Neuron (in vitro differentiated cells): Measurements from ENCODE around the gene MVK.

Source experiments
- H2AFZ ChIP-seq: one replicate; pipeline ENCODE4 v1.6.1; 2013; ENCODE audit warnings: low read depth, mild to moderate bottlenecking, inconsistent platforms, low read length, moderate library complexity
- H3K27me3 ChIP-seq: one replicate; pipeline ENCODE4 v1.6.1; 2013; ENCODE audit warnings: low read length; ENCODE audit not compliant: insufficient read depth
- H3K36me3 ChIP-seq: one replicate; pipeline ENCODE4 v1.6.1; 2013; ENCODE audit warnings: low read length; ENCODE audit not compliant: insufficient read depth
- H3K4me1 ChIP-seq: one replicate; pipeline ENCODE4 v1.6.1; 2013; ENCODE audit warnings: low read length; ENCODE audit not compliant: insufficient read depth
- H3K4me3 ChIP-seq: 2 replicates; pipeline ENCODE4 v1.5.1; 2013; ENCODE audit warnings: mild to moderate bottlenecking, low read length, moderate library complexity
- H3K9me3 ChIP-seq: one replicate; pipeline ENCODE4 v1.6.1; 2013; ENCODE audit warnings: low read length

The MVK gene

DNA sequence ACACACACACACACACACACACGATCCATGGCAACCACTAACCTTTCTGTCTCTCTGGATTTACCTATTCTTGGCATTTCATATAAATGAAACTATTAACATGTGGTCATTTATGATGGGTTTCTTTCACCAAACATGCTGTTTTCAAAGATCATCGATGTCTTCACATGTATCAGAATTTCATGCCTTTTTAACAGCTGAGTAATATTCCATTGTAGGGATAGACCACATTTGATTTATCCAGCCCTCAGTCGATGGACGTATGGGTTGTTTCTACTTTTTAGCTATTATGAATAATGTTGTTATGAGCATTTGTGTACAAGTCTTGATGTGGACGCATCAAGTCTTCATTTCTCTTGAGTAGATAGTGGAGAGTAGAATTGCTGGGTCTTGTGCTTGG lies 56.5 kb downstream of the MVK start:
- Histone ChIP-seq H3K9me3 (no peaks in the 10 kb centered on the region), H3K27me3 (peaks cover 3% of the 10 kb centered on the region)

DNA sequence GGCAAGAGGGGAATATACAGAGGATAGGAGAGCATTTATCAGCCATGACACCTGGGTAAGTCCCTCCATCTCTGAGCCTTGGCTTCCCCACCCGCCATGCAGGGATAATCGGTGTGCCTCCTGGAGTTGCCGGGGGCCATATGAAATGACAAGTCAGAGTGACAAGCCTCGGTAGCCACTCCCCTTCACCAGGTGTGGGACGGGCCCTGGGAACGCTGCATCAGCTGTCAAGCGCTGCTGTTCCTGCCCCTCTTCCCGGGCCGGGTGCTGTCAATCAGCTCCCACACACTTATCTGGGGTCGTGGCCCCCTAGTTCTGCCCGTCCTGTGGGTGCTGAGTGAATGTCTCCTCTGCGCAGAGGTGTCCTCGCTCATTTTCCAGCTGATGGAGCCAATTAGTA lies 57.2 kb downstream of the MVK start:
- no peaks in the 10 kb centered on the region for H3K9me3 ChIP-seq
- peaks cover 3% of the 10 kb centered on the region for H3K27me3 ChIP-seq
- no peak overlapping the region for H3K4me3 ChIP-seq
- H2AFZ ChIP-seq = no peak overlapping the region
- H3K4me1 ChIP-seq = no peaks in the 10 kb centered on the region
- H3K36me3 ChIP-seq = no peaks in the 10 kb centered on the region

More for the DNA sequence above, 56.5 kb downstream of the MVK start:
- no peaks in the 10 kb centered on the region for H3K36me3 ChIP-seq
- H3K4me1 ChIP-seq = no peaks in the 10 kb centered on the region
- no peak overlapping the region for H3K4me3 ChIP-seq
- H2AFZ ChIP-seq = no peak overlapping the region

DNA sequence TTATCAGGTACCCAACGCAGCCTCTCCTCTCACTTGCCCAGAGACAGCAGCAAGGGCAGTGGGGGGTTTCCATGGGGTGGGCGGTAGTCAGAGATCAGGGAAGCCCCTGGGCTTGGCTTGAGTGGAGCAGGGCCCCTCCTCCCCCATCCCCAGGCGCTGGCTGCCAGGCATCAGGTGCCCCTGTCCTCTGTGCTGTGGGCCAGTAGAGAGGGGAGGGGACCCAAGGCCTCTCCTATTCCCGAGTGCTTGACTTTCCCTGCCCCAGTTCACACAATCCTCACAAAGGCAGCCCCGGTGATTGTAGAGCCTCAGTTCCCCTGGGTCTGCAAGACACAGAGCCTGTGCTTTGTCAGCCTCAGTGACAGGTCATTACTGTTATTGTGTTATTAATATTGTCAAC lies 57.7 kb downstream of the MVK start:
- no peaks in the 10 kb centered on the region for H3K36me3 ChIP-seq
- peaks cover 3% of the 10 kb centered on the region for H3K27me3 ChIP-seq
- no peak overlapping the region for H2AFZ ChIP-seq
- no peak overlapping the region for H3K4me3 ChIP-seq
- H3K9me3 ChIP-seq = no peaks in the 10 kb centered on the region
- H3K4me1 ChIP-seq = no peaks in the 10 kb centered on the region

DNA sequence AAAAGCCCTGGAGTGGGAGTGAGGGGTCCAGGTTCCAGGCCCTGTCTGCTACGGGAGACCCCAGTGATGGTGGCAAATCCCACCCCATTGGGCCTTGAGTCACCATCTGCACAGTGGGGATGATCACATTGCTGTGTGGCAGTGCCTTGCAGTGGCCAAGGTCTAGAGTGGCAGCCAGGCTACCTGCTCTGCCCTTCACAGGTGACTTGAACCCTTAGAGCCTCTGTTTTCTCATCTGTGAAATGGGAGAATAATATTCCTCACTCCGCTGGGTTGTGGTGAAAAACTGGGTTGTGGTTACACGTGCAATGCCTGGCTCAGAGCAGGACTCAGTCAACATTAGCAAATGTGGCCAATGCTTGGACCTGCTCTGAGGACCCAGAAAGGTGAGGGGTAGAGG lies 58.2 kb downstream of the MVK start:
- no peak overlapping the region for H3K4me3 ChIP-seq
- H3K9me3 ChIP-seq = no peaks in the 10 kb centered on the region
- H3K4me1 ChIP-seq = no peaks in the 10 kb centered on the region
- H3K27me3 ChIP-seq = peaks cover 3% of the 10 kb centered on the region
- H2AFZ ChIP-seq = no peak overlapping the region
- no peaks in the 10 kb centered on the region for H3K36me3 ChIP-seq

DNA sequence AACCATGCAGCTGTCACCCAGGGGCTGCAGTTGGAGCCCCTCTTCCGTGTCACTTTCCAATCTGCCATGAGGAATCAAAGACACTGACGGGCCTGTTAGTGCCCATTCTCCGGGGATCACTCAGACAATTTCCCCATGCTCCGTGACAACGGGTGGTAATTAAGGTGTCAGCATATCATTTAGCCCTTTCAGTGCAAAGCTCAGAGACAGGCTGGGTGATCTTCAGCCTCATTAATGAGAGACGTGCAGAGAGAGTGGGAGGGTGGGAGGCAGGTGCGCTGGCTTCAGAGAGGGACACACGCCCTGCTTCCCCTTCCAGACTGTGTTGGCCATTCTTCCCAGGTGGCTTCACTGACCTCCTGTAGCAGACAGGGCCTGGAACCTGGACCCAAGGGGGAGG lies 58.7 kb downstream of the MVK start:
- Histone ChIP-seq H3K9me3 (no peaks in the 10 kb centered on the region), H3K36me3 (no peaks in the 10 kb centered on the region), H2AFZ (no peak overlapping the region), H3K27me3 (peaks cover 3% of the 10 kb centered on the region), H3K4me3 (no peak overlapping the region), H3K4me1 (no peaks in the 10 kb centered on the region)

DNA sequence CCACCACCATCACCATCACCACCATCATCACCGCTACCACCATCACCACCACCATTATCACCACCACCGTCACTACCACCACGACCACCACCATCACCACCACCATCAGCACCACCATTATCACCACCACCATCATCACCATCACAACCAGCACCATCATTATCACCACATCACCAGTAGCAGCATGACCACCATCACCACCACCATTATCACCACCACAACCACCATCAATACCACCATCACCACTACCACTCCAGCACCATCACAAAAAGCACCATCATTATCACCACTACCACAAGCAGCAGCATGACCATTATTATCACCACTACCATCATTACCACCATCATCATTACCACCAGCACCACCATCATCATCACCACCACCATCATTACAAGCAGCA lies 62.1 kb downstream of the MVK start:
- H3K9me3 ChIP-seq = no peaks in the 10 kb centered on the region
- no peaks in the 10 kb centered on the region for H3K4me1 ChIP-seq
- H2AFZ ChIP-seq = no peak overlapping the region
- H3K27me3 ChIP-seq = peaks cover 8% of the 10 kb centered on the region
- H3K36me3 ChIP-seq = no peaks in the 10 kb centered on the region
- no peak overlapping the region for H3K4me3 ChIP-seq

DNA sequence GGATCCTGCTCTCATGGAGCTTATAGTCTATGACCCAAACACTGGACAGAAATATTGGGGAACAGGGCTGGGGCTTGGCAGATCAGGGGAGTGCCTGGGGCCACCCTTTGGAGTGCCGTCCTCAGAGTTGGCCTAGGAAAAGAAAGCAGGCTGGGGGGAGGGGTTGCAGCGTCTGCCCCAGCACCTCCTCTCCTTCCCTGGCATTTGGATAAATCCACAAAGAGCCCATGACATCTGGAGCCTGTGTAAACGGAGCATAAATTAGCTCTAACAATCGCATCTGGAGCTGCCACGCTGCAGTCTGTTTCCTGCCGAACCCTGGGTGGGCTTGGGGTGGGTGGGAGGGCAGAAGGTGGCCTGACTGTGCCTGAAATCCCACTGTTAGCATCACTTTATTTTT lies 63.8 kb downstream of the MVK start:
- Histone ChIP-seq H3K36me3 (no peaks in the 10 kb centered on the region), H3K9me3 (no peaks in the 10 kb centered on the region), H3K4me1 (no peaks in the 10 kb centered on the region), H3K27me3 (peaks cover 5% of the 10 kb centered on the region), H2AFZ (no peak overlapping the region), H3K4me3 (no peak overlapping the region)

DNA sequence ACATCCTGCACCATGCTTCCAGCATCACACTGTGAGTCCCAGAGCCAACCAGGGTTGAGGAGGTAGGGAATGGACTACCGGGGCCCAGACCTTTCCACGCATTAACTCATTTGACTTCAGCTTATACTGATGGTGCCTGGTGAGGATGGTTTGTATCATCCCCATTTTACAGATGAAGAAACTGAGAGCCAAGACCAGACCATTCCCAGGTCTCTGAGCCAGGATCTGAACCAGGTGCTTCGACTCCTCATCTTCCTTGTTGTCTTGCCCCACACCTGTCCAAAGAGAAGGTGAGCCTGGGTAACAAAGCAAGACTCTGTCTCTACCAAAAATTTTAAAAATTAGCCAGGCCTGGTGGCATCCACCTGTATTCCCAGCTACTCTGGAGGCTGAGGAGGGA lies 64.4 kb downstream of the MVK start:
- no peaks in the 10 kb centered on the region for H3K9me3 ChIP-seq

DNA sequence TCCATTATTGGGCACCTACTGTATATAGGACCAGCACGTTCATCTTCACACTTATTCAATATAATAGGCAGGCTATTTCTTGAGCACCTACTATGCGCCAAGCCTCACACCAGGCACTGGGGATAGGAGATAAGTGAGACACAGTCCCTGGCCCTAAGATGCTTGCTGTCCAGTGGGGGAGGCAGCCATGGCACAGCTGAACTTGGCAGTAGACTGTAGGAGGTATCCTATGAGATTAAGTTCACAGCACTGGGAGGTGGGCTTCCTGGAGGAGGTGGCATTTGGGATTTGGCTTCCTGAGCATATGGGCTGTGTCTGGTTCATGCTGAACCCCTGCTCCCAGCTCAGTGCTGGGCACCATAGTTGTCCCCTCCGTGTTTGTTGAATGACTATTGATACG lies 65.1 kb downstream of the MVK start:
- Histone ChIP-seq H3K4me3 (no peak overlapping the region), H3K36me3 (no peaks in the 10 kb centered on the region), H2AFZ (no peak overlapping the region)

More for the DNA sequence above, 64.4 kb downstream of the MVK start:
- Histone ChIP-seq H2AFZ (no peak overlapping the region), H3K27me3 (peaks cover 5% of the 10 kb centered on the region), H3K36me3 (no peaks in the 10 kb centered on the region), H3K4me1 (no peaks in the 10 kb centered on the region), H3K4me3 (no peak overlapping the region)

DNA sequence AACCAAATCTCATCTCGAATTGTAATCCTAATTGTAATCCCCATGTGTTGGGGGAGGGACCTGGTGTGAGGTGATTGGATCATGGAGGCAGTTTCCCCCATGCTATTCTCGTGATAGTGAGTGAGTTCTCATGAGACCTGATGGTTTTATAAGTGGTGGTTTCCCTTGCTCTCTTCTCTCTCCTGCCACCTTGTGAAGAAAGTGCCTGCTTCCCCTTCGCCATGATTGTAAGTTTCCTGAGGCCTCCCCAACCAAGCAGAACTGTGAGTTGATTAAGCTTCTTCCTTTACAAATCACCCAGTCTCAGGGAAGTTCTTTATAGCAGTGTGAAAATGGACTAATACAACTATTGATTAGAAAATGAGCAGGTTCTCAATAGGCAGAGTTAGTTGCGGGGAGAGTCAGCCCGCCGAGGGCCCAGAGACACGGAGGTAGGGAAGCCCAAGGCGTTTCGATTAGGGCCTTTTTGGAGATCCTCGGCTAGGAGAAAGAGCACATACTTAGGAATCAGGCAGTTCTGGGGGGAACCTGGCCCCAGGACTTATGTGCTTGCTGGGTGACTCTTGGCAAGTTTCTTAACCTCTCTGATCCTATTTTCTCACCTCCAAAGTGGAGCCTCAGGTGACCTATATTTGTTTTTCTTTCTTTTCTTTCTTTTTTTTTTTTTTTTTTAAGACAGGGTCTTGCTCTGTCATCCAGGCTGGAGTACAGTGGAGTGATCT lies 65.7 kb downstream of the MVK start:
- Histone ChIP-seq H3K4me3 (no peak overlapping the region), H3K9me3 (no peaks in the 10 kb centered on the region), H3K4me1 (no peaks in the 10 kb centered on the region), H3K27me3 (peaks cover 5% of the 10 kb centered on the region), H2AFZ (no peak overlapping the region), H3K36me3 (no peaks in the 10 kb centered on the region)

More for the DNA sequence above, 65.1 kb downstream of the MVK start:
- H3K9me3 ChIP-seq = no peaks in the 10 kb centered on the region
- no peaks in the 10 kb centered on the region for H3K4me1 ChIP-seq
- H3K27me3 ChIP-seq = peaks cover 5% of the 10 kb centered on the region

DNA sequence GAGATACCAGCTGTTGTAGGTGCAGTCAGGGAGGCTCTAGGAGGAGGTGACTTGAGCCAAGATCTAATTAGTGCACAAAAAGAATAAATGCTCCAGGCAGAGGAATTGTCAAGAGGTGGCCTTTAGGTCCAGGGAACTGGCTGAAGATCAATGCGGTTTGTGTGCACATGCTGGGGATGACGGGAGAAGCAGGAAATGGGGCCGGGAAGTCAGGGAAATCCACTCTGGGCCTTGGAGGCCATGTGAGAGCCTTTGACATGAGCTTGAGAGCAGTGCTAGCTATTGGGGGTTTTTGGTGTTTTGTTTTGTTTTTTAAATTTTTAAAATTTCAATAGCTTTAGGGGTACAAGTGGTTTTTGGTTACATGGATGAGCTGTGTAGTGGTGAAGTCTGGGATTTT lies 67.4 kb downstream of the MVK start:
- H3K9me3 ChIP-seq = no peaks in the 10 kb centered on the region
- H3K36me3 ChIP-seq = no peaks in the 10 kb centered on the region
- H3K27me3 ChIP-seq = peaks cover 5% of the 10 kb centered on the region
- H3K4me1 ChIP-seq = peaks cover 5% of the 10 kb centered on the region
- no peak overlapping the region for H2AFZ ChIP-seq
- no peak overlapping the region for H3K4me3 ChIP-seq

DNA sequence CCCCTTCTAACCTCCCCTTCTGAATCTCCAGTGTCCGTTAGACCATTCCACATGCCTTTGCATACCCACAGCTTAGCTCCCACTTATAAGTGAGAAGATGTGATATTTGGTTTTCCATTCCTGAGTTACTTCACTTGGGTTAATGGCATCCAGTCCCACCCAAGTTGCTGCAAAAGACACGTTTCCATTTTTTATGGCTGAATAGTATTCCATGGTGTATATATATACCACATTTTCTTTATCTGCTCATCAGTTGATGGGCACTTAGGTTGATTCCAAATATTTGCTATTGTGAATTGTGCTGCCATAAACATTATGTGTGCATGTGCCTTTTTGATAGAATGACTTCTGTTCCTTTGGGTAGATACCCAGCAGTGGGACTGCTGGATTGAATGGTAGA lies 67.8 kb downstream of the MVK start:
- Histone ChIP-seq H3K4me3 (no peak overlapping the region), H3K9me3 (no peaks in the 10 kb centered on the region), H2AFZ (no peak overlapping the region), H3K36me3 (no peaks in the 10 kb centered on the region), H3K4me1 (peaks cover 5% of the 10 kb centered on the region), H3K27me3 (peaks cover 5% of the 10 kb centered on the region)

DNA sequence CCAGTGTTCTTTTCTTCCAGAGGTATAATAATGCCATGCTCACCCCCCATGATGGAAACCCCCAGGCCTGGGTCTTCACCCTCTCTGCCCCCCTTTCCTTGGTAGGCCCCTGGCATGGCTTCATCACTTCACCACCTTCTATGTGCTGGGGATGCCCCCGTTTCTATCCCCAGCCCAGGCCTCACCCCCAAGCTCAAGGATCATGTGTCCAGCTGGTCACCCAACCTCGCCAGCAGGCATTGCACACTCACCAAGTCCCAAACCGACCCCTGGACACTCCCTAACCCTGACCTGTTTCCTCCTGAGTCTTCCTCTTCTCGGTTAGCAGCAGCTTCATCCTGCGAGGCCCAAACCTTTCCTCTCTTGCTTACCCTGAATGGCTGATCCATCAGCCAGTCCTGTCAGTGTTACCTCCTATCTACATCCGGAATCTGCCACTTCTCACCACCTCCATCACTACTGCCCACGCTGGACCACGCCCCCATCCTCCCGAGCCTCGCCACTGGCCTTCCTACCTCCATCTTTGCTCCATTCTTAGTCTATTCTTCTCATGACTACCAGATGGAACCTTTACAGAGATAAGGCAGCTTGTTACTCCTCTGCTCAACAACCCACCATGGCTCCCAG lies 69.0 kb downstream of the MVK start:
- no peak overlapping the region for H3K4me3 ChIP-seq
- H3K4me1 ChIP-seq = peaks cover 5% of the 10 kb centered on the region
- no peaks in the 10 kb centered on the region for H3K9me3 ChIP-seq
- H3K36me3 ChIP-seq = no peaks in the 10 kb centered on the region
- peaks cover 5% of the 10 kb centered on the region for H3K27me3 ChIP-seq
- no peak overlapping the region for H2AFZ ChIP-seq

DNA sequence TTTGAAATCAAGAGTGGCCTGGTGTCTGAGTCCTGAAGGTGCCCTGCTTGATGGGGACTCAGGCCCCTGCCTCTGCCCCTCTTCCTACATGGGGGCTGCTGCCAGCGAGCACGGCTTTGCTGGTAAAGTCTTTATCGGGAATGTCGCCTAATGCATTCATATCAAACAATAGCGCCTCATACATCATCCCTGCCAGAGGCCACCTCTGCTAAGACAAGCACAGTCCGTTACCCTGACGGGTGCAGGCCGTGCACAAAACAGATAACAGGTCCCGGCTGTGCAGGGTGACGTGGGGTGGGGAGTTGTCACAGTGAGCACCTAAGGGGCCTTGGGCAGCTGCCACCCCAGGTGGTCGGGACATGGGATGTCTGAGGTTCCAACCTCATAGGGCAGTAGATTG lies 71.6 kb downstream of the MVK start:
- no peak overlapping the region for H3K4me3 ChIP-seq
- H3K27me3 ChIP-seq = no peaks in the 10 kb centered on the region
- H2AFZ ChIP-seq = no peak overlapping the region
- no peaks in the 10 kb centered on the region for H3K36me3 ChIP-seq
- H3K4me1 ChIP-seq = peaks cover 5% of the 10 kb centered on the region
- H3K9me3 ChIP-seq = no peaks in the 10 kb centered on the region
